HG03045 (cell line): ENCODE data around the gene CBX2.

Experiments used
- ATAC-seq: cut with Tn5 transposase; IDR thresholded peaks from one replicate; pipeline ENCODE4 v1.9.1; 2021; ENCODE audit warnings: mild to moderate bottlenecking, moderate library complexity; ENCODE audit not compliant: unreplicated experiment

CBX2 gene

GRCh38 chr17:79777894-79778503 lies at the start of gene CBX2:
Gene CBX2, plus strand, starts transcription at chr17:79778148. Its CDS starts 88 bp downstream, at chr17:79778236.
- peak; percentile 68 for ATAC-seq

GRCh38 chr17:79728169-79728907 lies 49.6 kb upstream of the CBX2 start:
- ATAC-seq, result no peak

GRCh38 chr17:79728908-79729471 lies 49.0 kb upstream of the CBX2 start:
- no peak for ATAC-seq

- no peak for ATAC-seq
These were observed 48.2 kb upstream of the CBX2 start for GRCh38 chr17:79729761-79730160.

- ATAC-seq, result no peak
These were observed 47.5 kb upstream of the CBX2 start for GRCh38 chr17:79730437-79730768.

- ATAC-seq, result no peak
These were observed 47.0 kb upstream of the CBX2 start, which contains the start of gene ENPP7 for GRCh38 chr17:79730769-79731483. Gene ENPP7, plus strand, starts transcription at chr17:79730943. Its CDS starts 197 bp downstream, at chr17:79731140.

- ATAC-seq, result no peak
These were observed 45.7 kb upstream of the CBX2 start for GRCh38 chr17:79732254-79732653.

GRCh38 chr17:79732804-79733691 lies 44.9 kb upstream of the CBX2 start:
- no peak for ATAC-seq

- ATAC-seq, result no peak
These were observed 44.3 kb upstream of the CBX2 start for GRCh38 chr17:79733692-79734070.

- ATAC-seq, result no peak
These were observed 42.9 kb upstream of the CBX2 start for GRCh38 chr17:79735096-79735495.

GRCh38 chr17:79737046-79737921 lies 40.7 kb upstream of the CBX2 start:
- ATAC-seq, result no peak

- ATAC-seq, result no peak
These were observed 39.9 kb upstream of the CBX2 start for GRCh38 chr17:79737922-79738578.

GRCh38 chr17:79738643-79739042 lies 39.3 kb upstream of the CBX2 start:
- ATAC-seq, result no peak

- ATAC-seq, result no peak
These were observed 38.5 kb upstream of the CBX2 start for GRCh38 chr17:79739148-79740062.

GRCh38 chr17:79740413-79740812 lies 37.5 kb upstream of the CBX2 start:
- no peak for ATAC-seq

GRCh38 chr17:79741401-79741750 lies 36.6 kb upstream of the CBX2 start:
- no peak for ATAC-seq

GRCh38 chr17:79741751-79742588 lies 36.0 kb upstream of the CBX2 start:
- ATAC-seq, result no peak

- no peak for ATAC-seq
These were observed 35.4 kb upstream of the CBX2 start for GRCh38 chr17:79742589-79742918.
